Memory B cell (primary cell): ENCODE measurements around the gene SYT7.
"Not testable (repeated sequence)": the region's sequence is repeated elsewhere in the genome, so short reads cannot be mapped to it uniquely, and the experiment has no call there.

ENCODE experiments used
- ATAC-seq: fragments of 150-1000 bp; cut with Tn5 transposase; 2 replicates; pipeline ENCODE4 v1.10.0; 2021; ENCODE audit warnings: low read depth, mild to moderate bottlenecking, moderate library complexity
- DNase-seq, 2 donors: peaks; one replicate each; pipeline ENCODE4 v3.0.0; 2022; ENCODE audit warnings: low spot score in 2 of 2
- H3K27ac Mint-ChIP-seq: one replicate; pipeline ENCODE4 v1.8.0; 2022; ENCODE audit warnings: mild to moderate bottlenecking, moderate library complexity, mixed read lengths
- H3K27me3 Mint-ChIP-seq: one replicate; pipeline ENCODE4 v1.8.0; 2022; ENCODE audit warnings: mixed read lengths
- H3K36me3 Mint-ChIP-seq: one replicate; pipeline ENCODE4 v1.8.0; 2022; ENCODE audit warnings: mild to moderate bottlenecking, mixed read lengths
- H3K4me1 Mint-ChIP-seq: one replicate; pipeline ENCODE4 v1.8.0; 2022; ENCODE audit warnings: mixed read lengths
- H3K4me3 Mint-ChIP-seq: one replicate; pipeline ENCODE4 v1.8.0; 2022; ENCODE audit warnings: mild to moderate bottlenecking, moderate library complexity, mixed read lengths
- H3K9me3 Mint-ChIP-seq: one replicate; pipeline ENCODE4 v1.8.0; 2022; ENCODE audit warnings: mixed read lengths

Gene SYT7

DNA sequence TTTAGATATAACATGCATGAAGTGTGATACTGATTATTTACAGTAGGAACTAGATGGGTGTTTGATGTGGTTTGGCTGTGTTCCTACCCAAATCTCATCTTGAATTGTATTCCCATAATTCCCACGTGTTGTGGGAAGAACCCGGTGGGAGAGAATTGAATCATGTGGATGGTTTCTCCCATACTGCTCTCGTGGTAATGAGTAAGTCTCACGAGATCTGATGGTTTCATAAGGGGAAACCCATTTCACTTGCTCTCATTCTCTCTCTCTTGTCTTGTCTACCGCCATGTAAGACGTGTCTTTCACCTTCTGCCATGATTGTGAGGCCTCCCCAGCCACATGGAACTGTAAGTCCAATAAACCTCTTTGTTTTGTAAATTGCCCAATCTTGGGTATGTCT is 33.9 kb upstream of the SYT7 start:
- not testable (repeated sequence) for H3K27me3 Mint-ChIP-seq, H3K4me1 Mint-ChIP-seq, H3K4me3 Mint-ChIP-seq, DNase-seq, H3K27ac Mint-ChIP-seq, H3K9me3 Mint-ChIP-seq, H3K36me3 Mint-ChIP-seq, ATAC-seq

DNA sequence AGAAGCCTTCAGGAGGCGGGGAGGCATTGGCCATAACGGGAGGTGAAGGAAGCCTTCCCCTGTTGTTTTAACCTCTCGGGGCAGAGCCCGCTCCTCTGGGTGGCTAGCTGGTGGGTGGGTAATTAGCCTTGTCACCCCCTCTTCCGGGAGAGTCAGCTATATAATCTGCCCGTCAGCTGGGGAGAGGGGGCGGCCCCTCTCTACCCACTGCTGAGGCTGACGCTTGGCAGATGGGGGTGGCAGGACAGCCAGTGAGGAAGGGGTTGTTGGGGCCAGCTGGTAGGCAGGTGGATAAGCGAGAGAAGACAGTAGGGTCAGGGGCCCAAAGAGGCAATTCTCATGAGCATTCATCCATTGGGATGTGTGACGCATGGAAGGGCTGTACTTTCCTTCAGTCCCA is 33.0 kb upstream of the SYT7 start:
- peaks cover 5% of the 10 kb centered on the region for H3K4me1 Mint-ChIP-seq
- DNase-seq (no peak), ATAC-seq (no peak)
- H3K4me3 Mint-ChIP-seq: no peak overlapping the region
- no peaks in the 10 kb centered on the region for H3K36me3 Mint-ChIP-seq
- H3K9me3 Mint-ChIP-seq: no peaks in the 10 kb centered on the region
- no peak overlapping the region for H3K27ac Mint-ChIP-seq
- H3K27me3 Mint-ChIP-seq: peaks cover 13% of the 10 kb centered on the region

GRCh38 chr11:61613051-61613450 is 32.2 kb upstream of the SYT7 start:
- ATAC-seq (no peak), DNase-seq (no peak)
- Mint-ChIP-seq H3K4me1 (peaks cover 5% of the 10 kb centered on the region), H3K27ac (no peak overlapping the region), H3K36me3 (no peaks in the 10 kb centered on the region), H3K27me3 (peaks cover 13% of the 10 kb centered on the region), H3K9me3 (no peaks in the 10 kb centered on the region), H3K4me3 (no peak overlapping the region)

DNA sequence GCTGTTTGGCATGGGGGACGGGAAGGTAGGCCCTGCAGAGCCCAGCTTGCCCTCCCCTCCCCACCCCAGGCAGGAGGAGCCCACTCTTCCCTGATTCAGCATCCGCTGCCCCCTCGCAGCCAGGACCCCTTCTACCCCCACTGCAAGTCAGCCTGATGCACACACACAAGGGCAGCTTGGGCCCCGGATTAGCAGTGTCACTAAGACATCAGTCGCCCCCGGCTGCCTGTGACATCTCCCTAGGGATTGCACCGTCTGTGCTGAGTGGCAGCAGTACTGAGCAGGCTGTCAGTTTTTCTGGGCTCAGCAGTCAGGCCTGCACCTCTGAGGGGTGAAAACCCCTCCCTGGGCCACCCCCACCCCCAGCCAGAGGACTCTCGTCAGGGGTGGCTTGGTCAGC is 30.4 kb upstream of the SYT7 start:
- Mint-ChIP-seq H3K36me3 (no peaks in the 10 kb centered on the region), H3K4me3 (no peak overlapping the region), H3K27ac (no peak overlapping the region), H3K27me3 (peaks cover 19% of the 10 kb centered on the region), H3K9me3 (no peaks in the 10 kb centered on the region), H3K4me1 (peaks cover 5% of the 10 kb centered on the region)
- no peak for DNase-seq
- no peak for ATAC-seq

GRCh38 chr11:61610905-61611304 is 30.0 kb upstream of the SYT7 start:
- Mint-ChIP-seq H3K27me3 (peaks cover 20% of the 10 kb centered on the region), H3K4me3 (no peak overlapping the region), H3K9me3 (no peaks in the 10 kb centered on the region), H3K27ac (no peak overlapping the region), H3K4me1 (peaks cover 5% of the 10 kb centered on the region), H3K36me3 (no peaks in the 10 kb centered on the region)
- DNase-seq (no peak), ATAC-seq (no peak)

DNA sequence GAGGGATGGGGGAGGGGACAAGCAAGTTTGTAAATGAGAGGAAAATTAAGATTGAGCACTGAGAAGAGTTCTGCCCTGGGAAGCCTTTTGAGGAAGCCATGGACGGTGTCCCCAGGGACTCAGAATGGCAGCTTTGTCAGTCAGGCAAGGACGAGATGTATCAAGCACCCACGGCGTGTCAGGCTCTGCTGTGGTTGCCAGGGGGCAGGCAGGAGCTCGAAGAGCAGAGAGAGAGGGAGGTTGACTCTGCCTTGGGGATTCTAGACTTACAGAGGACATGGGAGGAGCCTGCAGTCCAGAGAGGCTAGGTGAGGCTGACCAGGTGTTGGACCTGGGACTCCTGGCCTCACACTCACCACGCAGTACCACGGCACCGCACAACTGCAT is 29.1 kb upstream of the SYT7 start:
- peaks cover 22% of the 10 kb centered on the region for H3K27me3 Mint-ChIP-seq

DNA sequence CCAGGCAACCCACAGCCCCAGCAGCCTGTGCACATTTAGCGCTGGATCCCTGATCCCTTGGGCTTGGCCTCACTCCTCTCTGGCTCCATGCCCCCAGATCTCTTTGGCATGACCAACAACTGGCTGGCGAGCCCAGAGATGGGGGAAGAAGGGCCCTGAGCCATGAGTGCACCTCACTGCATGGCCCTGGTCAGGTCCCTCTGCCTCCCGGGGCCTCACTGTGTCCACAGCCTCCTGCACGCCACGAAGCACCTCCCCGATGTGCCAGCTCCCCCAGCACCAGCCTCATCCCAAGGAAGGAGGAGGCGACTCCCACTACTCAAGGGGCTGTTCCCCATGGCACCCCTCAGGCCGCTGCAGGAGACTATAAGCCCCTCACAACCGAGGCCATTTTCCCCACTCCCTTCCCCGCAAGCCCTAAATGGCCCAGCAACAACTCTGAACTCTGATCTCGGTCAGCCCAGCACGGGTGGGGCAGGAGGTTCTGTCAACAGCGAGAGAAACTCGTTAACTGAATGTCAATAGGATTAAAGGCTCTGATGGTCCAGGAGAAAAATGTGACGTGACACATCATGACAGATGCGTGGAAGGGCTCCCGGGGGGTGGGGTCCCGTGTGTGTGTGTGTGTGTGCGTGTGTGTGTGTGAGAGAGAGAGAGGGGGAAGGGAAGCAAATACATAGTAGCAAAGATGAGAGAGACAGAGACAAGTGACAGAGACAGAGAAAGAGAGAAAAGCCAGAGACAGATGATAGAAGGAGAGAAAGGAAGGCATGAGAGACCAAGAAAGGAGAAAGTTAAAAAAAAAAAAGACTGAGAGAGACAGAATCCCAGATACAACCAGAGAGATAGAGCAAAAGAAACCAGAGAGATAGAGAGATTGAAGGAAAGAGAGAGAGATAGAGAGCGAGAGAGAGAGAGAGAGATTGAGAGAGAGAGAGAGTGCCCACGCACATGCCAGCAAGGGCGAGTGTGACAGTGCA is 28.4 kb upstream of the SYT7 start:
- Mint-ChIP-seq H3K4me1 (peaks cover 5% of the 10 kb centered on the region), H3K4me3 (no peak overlapping the region), H3K27me3 (peaks cover 21% of the 10 kb centered on the region), H3K9me3 (no peaks in the 10 kb centered on the region), H3K36me3 (no peaks in the 10 kb centered on the region), H3K27ac (no peak overlapping the region)
- ATAC-seq (no peak), DNase-seq (no peak)

More for the DNA sequence above, 29.1 kb upstream of the SYT7 start:
- Mint-ChIP-seq H3K27ac (no peak overlapping the region), H3K9me3 (no peaks in the 10 kb centered on the region), H3K4me1 (peaks cover 5% of the 10 kb centered on the region), H3K4me3 (no peak overlapping the region), H3K36me3 (no peaks in the 10 kb centered on the region)
- ATAC-seq: peak; percentile 45
- DNase-seq: no peak

- Mint-ChIP-seq H3K4me1 (peaks cover 5% of the 10 kb centered on the region), H3K9me3 (no peaks in the 10 kb centered on the region), H3K36me3 (no peaks in the 10 kb centered on the region), H3K27ac (no peak overlapping the region), H3K4me3 (no peak overlapping the region), H3K27me3 (peaks cover 21% of the 10 kb centered on the region)
- ATAC-seq (no peak), DNase-seq (no peak)
These were observed 27.2 kb upstream of the SYT7 start for GRCh38 chr11:61607920-61608599.

DNA sequence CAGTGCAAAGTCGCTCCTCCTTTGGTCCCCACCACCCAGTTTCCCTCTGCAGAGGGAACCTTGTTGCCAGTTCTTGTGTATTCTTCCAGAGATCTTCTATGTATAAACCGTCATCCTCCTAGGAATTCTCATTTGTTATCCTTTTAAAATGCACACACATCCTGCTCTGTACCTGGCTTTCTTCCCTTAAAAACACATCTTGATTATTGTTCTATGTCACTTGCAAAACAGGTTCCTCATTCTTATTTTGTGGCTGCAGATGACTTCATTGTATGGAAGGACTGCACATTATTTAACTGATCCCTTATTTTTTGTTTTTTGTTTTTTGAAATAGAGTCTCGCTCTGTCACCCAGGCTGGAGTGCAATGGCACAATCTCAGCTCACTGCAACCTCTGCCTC is 26.6 kb upstream of the SYT7 start:
- no peak for DNase-seq
- H3K9me3 Mint-ChIP-seq: no peaks in the 10 kb centered on the region

DNA sequence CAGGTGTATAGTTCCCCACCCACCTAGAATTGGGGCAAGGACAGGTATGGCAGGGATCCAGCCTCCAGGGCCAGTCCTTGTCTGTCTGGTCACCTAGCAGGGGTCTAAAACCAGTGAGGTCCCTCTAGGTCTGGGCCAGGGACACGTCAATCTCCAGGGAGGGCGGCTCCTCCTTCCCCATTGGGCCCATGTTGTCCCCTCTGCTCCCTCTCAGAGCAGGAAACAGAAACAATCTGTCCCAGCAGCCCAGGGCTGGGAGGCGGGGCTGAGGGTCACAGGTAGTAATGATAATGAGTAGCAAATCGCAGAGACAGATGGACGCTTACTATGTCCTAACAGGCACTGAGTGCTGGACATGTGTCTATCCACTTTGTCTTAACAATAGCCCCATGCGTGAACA is 22.8 kb upstream of the SYT7 start:
- Mint-ChIP-seq H3K27me3 (peaks cover 12% of the 10 kb centered on the region), H3K4me3 (no peak overlapping the region), H3K27ac (no peak overlapping the region), H3K4me1 (no peaks in the 10 kb centered on the region), H3K9me3 (no peaks in the 10 kb centered on the region), H3K36me3 (no peaks in the 10 kb centered on the region)
- DNase-seq: no peak
- ATAC-seq: no peak

More for the DNA sequence above, 26.6 kb upstream of the SYT7 start:
- H3K36me3 Mint-ChIP-seq: no peaks in the 10 kb centered on the region
- H3K4me1 Mint-ChIP-seq: peaks cover 5% of the 10 kb centered on the region
- no peak overlapping the region for H3K27ac Mint-ChIP-seq
- peaks cover 21% of the 10 kb centered on the region for H3K27me3 Mint-ChIP-seq
- no peak overlapping the region for H3K4me3 Mint-ChIP-seq
- ATAC-seq: no peak

DNA sequence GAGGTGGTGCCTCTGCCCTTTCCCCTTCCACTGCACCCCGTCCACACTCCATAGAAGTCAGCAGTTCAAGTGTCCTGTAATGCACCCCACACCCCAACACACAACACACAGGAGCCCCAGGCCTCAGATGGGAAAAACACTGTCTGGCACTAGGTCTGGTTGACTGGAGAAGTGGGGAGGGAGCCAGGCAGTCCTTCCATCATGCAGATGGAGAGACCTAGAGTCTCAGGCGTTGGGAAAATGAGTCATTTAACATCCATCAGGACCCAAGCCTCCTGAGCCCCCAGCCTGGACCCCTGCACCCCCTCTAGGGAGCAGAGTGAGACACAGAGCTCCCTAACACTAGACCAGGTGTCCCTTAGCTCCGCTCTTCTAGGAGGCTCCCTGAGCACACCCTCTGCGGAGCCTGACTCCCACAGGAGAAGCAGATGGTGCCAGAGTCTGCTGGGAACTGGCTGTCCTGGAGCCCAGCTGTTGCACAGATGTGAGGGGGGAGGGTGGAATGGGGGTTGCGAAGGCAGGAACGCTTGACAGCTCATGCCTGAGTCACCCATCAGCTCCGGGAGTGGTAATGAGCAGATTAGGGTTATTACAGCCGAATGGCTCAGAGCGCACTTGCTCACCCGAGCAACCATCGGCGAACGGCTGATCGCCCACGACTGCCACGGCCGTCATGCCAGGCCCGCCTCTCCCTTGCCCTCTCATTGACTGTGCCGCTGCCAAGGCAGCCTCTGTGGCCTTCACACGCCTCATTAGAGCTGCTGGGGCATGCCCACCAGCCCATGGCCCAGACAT is 22.1 kb upstream of the SYT7 start:
- H3K36me3 Mint-ChIP-seq: no peaks in the 10 kb centered on the region
- peaks cover 15% of the 10 kb centered on the region for H3K27me3 Mint-ChIP-seq
- no peak for DNase-seq
- H3K4me1 Mint-ChIP-seq: no peaks in the 10 kb centered on the region
- no peaks in the 10 kb centered on the region for H3K9me3 Mint-ChIP-seq
- H3K4me3 Mint-ChIP-seq: no peak overlapping the region
- no peak for ATAC-seq
- no peak overlapping the region for H3K27ac Mint-ChIP-seq

DNA sequence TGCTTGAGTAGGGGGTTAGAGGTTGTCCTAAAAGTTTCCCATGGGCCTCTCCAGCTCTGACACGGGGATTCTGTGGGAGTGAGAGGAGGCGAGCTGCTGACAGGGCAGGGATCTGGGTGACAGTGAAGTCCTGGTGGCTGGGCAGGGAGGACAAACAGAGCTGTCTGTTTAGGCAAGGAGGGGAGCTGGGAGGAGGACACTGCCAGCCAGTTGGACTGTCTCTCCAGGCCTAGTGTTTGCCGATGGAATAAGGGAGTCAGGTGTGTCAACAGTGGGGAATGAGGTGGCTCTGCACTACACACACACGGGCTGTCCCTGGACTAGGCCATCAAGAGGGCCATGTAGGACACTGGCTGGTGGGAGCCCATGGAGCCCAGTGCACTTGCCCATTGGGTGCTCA is 20.6 kb upstream of the SYT7 start:
- H3K9me3 Mint-ChIP-seq: no peaks in the 10 kb centered on the region
- no peak overlapping the region for H3K4me3 Mint-ChIP-seq
- H3K27ac Mint-ChIP-seq: no peak overlapping the region
- no peaks in the 10 kb centered on the region for H3K36me3 Mint-ChIP-seq
- no peak for DNase-seq
- ATAC-seq: no peak
- H3K27me3 Mint-ChIP-seq: peaks cover 12% of the 10 kb centered on the region
- H3K4me1 Mint-ChIP-seq: no peaks in the 10 kb centered on the region

- Mint-ChIP-seq H3K27me3 (peaks cover 10% of the 10 kb centered on the region), H3K4me1 (no peaks in the 10 kb centered on the region), H3K27ac (no peak overlapping the region), H3K4me3 (no peak overlapping the region), H3K36me3 (no peaks in the 10 kb centered on the region), H3K9me3 (no peaks in the 10 kb centered on the region)
- DNase-seq (no peak), ATAC-seq (no peak)
These were observed 19.3 kb upstream of the SYT7 start for GRCh38 chr11:61599968-61600710.
